Mucosa of gallbladder (tissue), 1 donor: ENCODE data around the gene NHEJ1. TPM values are rescaled to one million over a fixed set of nuclear protein-coding genes. Genes with fewer than 3 reads are reported as not detected.

ENCODE experiments used
- DNase-seq: peaks from one replicate; pipeline ENCODE4 v3.0.0-alpha.2; 2020; ENCODE audit warnings: low spot score
- total RNA-seq: library from RNA; stranded (reverse); gene quantifications from one replicate; pipeline ENCODE4 v1.2.1, GENCODE V29; 2021
- donor health status: DM: no; HTN: no; CAD: no.

The NHEJ1 gene
- total RNA-seq, 1 donor from 2014 or later, result 8.7 TPM

DNA sequence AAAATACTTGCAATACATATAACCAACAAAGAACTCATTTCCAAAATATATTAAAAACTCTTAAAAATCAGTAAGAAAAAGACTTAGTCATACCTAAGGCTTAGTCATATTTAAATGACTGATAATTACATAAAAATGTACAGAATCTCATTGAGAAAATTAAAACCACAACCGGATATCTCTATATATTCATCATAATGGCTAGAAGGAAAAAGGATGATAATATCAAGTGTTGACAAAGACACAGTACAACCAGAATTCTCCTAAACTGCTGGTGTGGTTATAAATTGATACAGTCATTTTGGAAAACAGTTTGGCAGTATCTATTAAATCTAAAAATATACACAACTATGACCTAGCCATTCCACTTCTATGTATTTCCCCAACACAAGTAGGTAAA lies 72.8 kb downstream of the NHEJ1 start:
- no peak for DNase-seq

DNA sequence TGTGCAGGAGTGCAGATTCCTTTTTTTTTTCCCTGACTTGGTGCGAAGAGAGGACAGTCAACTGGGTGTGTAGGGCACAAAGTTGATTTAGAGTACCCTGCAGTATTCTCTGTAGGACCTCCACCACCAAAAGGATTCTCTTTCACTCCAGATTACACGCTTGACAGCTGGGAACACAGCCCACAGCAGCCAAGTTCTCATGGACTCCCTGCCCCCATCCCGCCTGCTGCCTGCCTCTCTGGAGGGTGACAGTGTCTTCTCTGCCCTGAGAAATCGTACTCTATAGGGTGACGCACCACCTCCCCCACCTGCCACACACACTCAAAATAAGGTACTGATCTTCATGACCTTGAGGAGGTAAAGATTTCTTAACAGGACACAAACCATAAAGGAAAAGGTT lies 73.3 kb downstream of the NHEJ1 start:
- no peak for DNase-seq

DNA sequence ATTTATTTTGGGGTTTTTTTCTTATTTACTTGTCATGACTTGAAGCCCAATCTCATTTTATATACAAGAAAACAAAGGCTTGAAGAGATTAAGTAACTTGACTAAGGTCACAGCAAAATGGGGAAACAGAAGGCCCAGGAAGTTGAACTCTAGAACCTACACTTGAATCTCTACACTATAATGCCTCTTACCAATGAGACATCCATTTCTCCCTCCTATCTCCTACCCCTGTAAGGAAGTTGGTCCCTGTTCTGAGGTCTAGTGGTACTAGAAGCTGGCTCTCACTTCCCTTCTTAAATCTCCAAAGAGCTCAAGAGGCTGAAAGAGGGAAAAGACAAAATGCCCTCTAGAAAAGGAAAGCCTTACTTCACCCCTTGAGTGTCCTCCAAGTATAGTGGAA lies 74.4 kb downstream of the NHEJ1 start:
- no peak for DNase-seq

DNA sequence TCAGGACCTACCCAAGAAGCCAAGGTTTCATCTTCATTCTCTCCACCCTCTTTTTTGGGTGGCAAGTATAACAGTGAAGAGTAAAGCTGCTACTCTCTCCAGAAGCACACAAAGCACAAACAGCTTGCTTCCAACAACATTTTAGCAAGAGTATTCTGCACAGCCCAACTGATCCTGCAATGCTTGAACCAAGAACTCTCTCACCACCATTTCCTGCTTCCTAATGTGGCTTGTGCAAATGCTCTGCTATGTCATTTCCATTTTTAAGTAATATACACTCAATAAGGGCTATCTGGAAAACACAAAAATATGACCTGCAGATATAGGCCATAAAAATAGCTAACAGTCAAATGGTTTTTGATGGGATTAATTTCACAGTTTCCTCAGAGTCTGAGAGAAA lies 75.8 kb downstream of the NHEJ1 start:
- DNase-seq, result no peak

DNA sequence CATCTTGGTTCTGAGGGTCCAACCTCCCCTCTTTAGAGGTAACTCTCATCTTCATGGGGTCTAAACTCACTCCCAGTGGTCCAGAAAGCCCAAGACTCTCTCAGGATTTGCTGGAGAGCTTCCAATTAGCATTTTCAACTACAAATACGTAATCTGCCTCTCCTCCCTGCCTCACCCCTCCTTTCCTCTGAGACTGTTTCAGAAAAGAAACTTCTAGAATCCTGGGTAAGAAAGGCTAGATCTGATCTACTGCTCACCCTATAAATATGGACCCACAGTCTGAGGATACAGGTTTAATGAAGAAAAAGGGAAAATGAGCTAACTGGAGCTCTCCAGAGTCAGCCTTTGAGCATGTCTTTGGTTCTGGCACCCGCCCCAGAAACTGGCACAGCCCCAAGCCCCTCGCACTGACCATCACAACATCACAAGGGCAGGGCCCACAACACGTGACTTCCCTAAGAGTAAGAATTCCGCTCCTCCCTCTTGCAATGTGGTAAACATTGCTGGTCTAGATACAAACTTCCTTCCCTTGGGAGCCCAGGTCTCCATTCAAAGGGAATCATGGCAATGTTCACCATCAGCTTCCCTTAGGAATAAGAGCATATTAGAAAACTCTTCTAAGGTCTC lies 78.2 kb downstream of the NHEJ1 start:
- peak; percentile 12 for DNase-seq

DNA sequence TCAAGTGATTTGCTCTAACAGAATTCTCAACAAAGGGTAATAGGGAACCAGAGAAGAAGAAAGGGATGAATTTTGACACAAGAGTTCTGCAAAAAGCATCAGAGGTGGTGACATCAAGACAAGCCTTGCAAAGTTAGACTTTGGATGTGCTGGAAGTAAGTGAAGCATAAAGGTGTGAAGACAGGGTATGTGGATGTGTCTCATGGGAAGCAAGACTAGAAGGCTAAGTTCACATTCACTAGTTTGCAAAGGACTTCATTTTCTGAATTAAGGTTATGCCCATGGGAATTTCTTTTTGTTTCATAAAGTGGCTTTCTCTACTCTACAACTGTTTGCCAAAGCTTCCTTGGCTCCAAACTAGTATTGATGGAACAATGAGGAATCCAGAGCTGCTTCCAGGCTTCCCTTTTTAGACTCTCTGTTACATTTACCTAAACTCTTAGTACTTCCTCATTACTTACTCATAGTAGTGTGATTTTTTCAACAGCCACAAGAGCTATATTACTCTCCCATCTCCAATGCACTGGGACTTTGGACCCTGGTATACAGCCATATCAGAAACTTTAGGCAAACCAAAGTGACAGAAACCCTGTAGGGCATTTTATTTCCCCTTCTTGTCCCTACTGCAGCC lies 78.8 kb downstream of the NHEJ1 start:
- DNase-seq, result peak; percentile 48

DNA sequence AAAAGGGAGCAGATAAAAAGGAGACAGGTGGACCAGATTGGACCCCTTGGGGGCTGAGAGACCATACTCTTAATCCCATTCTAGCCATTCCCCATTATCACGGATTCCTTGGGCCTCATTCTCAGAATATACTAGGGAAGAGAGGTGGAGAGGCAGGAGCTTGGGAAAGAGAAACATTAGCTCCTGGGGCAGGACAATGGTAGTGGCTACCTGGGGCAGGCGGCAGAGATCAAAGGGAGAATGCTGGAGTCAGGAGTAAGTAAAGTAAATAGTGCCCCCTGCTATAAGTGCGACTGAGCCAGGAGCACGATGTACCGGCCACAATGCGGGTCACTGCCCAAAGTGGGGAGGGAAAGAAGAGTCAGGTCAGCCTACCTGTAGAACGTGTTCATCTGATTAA lies 79.5 kb downstream of the NHEJ1 start:
- peak; percentile 54 for DNase-seq

DNA sequence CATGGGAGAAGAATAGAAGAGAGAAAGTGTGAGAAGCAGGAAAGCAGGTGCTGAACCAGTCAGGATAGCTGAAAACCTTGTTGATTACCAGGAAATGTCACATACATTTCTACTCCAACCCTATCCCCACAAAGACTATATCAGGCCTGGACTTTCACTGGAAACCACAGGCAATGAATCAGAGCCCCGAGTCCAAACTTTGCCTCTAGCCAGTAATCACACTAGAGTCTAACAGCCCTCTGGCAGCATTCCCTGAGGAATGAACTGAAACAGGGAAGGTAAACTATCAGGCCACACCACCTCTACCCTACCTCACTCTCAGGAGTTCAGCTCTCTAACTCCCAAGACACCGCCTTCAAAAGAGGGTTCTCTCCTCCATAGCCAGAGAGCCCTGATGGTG lies 81.2 kb downstream of the NHEJ1 start:
- DNase-seq, result no peak

DNA sequence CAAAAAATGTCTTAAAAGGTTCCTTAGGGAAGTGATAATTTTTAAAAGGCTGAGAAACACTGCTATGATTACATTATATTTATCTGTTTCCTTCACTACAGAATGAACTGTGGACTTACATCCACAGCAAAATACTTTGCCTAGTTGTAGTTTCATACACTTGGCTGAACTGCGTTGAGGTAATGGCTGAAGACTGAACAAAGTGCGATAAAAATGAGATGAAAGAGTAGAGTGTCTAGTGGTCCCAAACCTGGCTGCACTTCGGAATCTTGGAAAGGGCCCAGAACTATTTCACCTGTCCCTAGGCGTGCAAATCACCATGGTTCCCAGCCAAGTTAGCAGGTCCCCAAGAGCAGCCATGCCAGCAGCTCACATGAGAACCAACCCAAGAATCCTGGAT lies 81.7 kb downstream of the NHEJ1 start:
- DNase-seq, result no peak

DNA sequence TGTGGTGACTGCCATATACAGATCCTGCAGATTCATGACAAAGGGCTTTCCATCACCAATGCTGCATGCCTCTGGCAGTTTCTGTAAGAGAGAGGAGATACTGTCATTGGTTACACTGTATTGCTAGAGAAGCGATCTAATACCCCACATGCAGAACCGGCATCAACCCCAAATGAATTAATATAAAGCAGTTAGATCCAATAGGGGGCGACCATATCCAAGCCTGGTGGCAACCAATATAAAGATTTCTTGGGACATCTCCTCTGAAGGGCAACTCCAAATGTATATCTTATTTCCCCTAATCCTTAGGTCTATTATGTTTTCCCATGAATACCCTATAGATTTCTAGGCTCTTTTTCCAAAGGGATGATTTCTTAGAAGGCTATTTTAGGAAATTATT lies 82.5 kb downstream of the NHEJ1 start:
- DNase-seq, result no peak

DNA sequence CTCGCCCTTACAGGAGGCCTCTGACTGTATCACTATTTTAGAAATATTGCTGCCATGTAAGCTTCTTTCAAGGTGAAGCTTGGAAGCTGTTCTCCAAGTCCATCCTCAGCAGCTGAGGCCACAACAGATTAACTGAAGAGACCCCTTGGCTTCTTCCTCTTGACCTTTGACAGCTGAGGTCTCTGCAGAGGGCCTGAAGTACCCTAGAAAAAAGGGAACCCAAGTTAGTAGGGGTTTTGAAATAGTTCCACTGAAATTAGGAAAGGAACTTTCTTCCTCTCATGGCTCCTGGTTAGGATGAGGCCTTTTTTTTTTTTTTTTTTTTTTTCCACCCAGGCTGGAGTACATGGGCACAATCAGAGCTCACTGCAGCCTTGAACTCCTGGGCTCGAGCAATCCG lies 84.4 kb downstream of the NHEJ1 start:
- no peak for DNase-seq

DNA sequence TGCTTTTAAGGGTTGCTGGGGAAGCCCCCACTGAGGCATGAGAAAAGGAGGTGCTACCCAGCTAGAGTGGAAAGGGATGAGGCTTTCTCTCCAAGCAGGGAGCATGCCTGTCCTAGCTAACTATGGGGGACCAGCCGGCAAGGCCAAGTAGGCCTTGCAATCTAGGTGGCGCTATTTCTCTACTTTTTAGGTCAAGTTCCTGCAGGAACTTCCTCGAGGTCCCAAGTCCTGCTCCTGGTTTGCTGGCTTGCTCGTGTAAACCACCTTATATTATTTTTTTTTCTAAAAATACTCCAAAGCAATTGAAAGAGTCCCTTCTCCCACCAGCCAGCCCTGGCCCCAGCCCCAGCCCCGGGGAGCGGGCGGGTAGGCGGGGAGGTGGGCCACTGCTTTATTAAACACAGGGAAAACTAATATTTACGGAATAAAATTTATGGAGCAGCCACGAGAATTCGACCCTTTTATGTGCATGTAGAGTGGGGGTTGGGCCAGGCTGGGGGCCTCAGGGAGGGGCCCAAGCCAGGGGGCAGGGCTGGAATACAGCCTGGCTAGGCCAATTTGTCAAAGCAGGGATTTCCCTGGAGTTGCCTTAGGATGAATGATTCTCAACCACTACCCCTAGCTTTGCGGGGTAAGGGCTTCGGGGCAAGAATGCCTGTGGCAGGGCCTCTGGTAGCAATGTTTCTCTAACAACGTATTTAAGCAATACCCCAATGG lies 87.0 kb downstream of the NHEJ1 start:
- DNase-seq, result peak; percentile 58

DNA sequence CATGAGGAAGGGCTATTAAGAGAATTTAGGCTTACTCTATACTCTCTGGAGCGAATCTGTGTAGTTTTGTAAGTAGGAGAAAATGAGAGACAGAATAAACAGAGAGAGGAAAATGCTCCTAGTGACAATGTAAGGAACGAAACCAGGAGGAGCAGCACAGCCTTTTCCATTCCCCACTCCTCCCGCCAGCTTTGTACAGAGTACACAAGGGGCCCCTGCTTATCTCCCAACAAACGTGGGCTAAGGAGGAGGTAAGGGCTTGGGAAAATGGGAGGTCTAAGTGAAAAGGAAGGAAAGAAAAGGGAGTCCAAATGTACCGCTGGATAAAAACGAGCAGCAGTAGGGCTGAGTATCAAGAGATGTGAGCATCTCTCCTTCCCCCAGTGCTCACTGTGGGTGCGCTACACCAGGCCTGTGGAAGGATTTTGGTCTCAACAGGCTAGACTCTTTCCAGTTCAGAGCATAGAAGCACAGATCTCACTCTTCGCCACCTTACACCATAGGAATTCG lies 87.8 kb downstream of the NHEJ1 start:
- no peak for DNase-seq

DNA sequence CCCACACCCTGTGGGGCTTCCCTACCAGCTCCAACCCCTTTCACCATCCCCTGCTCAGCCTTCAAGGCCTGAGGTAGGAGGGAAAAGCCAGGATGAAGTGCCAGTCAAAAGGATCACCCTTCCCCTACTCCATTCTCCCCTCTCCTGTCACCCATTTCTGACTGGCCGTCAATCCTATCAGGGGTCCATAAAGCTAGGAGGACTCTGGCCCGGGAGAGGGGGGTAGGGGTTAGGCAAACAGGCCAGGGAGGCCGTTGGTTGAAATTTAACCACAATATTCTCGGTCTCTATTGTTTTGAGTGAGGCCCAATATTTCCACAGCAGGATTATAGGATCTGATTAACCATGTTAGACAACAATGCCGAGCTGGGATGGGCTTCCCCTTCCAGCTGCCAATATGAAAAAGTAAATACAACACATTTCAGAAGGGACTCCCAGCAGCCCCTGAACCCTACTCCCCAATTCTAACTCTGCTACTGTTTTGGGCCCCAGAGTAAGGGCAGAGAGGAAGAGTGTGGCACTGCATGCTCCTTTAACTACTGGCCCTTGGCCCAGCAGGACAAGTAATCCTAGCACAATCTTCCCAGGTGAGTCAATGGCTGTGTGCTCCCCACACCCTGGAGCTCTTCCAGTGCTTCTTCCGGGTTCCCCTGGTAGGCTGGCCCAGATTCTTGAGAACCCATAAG lies 89.3 kb downstream of the NHEJ1 start:
- DNase-seq, result no peak

DNA sequence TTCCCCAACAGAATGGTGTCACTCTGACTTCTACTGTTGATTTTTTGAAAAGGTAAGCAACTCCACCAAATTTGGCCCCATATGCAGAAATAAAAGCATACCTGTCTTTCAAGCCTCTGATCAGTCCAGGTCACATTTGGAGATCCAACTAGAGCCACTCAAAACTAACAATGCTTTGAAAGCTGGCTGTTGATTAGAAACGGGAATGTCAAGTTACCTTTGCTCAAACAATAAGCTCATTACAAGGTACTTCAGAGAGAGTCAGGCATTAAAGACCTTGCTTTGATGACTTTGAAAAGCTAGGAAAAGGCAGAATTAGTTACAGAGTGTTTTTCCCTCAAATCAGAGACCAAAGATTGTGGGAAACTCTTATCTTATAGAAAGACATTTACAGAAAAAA lies 95.1 kb downstream of the NHEJ1 start:
- DNase-seq, result no peak

DNA sequence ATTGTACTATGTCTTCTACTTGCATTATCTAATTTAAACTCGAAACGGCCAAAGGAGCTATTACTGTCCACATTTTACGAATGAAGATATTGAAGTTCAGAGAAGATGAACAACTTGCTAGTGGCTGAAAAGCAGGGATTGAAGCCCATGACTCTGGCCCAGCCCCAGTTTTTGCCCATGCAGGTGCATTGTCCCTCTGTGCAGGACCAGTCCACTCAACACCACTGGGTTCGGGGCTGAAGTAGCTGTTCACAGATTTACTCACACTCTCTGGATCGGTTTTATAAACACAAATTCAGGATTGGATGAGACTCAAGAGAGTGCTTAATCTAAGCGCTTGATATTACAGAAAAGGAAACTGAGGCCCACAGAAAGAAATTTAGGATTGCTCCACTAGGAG lies 98.5 kb downstream of the NHEJ1 start:
- no peak for DNase-seq

DNA sequence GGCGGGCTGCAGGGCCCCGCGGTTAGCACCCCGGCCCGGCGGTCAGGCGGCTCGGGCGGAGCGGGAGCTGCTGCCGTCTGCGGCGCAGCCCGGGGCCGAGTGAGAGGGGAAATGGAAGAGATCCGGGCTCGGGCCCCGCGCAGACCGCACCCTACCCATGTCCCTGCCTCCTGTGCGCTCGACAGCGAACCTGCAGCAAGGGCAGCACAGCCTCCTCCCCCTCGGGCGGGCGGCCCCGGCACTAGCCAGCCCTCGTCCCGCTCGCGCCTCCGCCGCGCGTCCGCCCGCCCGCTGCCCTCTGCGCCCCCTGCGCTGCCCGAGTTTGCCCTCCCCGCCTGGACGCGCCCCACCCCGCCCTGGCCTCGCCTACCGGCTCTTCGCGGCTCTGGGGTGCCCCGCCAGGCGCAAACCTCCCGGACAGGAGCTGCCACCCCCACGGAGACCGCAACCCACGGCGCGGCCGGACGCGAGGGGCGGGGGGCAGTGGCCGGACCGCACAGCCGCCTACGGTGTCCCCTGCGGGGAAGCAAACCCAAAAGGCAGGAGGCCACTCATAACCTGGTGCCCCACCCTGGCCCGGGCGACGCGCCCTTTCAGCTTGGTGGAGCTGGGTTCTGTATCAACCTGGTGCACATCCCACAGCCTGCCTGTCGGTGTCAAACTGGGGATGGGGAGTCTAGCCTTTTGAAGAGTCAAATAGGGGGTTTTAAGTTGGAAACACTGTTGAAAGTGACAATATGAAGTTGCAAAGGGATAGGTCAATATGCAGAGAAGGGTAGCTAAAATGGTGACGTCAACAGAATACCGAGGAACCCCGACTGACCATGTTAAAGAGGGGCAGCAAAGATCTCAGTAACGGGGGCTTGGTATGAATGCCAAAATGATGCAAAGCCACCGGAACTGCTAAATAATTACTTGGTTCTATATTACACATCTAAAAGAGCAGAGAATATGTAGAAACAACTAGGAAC lies 99.5 kb downstream of the NHEJ1 start, which contains the start of gene IHH:
TSS of gene IHH (minus strand) at position 101 of the 971 bp plus-strand sequence. CDS start 454 bp downstream, outside the sequence.
- peak; percentile 36 for DNase-seq

DNA sequence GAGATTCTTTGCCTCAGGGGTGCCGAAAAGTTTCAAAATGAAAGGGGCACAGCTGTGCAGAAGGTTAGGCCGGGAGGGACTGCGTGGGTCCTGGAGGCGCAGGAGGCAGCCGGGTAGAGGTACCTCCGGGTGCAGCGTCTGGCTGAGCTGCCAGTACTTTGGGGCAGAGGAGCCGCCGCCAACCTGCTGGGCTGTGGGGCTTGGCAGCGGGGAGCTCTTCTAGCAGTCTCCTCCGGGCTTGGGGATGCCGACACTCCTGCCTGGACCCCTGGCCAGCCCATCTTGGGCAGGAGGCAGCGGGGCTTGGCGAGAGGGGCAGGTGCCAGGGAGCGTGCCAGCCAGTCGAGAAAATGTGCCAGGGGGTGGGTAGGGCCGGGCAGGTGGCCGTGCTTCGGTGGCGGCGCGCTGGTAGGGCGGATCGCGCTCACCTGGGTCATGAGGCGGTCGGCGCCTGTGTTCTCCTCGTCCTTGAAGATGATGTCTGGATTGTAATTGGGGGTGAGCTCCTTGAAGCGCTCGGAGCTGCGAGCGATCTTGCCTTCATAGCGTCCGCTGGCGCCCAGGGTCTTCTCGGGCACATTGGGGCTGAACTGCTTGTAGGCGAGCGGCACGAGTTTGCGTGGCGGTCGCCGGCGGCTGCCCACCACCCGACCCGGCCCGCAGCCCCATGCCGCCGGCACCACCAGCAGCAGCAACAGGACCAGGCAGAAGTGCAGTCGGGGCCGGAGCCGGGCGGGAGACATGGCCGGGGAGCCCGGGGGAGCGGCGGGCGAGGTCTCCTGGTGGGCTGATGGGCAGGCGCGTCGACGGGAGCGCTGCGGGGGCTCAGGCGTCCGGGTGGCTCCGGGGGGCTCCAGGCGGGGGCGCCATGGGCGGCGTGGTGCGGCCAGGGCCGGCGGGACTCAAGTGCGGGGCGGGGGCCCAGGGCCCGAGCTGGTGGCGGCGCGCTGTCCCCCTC lies 100.6 kb downstream of the NHEJ1 start:
- DNase-seq, result no peak

DNA sequence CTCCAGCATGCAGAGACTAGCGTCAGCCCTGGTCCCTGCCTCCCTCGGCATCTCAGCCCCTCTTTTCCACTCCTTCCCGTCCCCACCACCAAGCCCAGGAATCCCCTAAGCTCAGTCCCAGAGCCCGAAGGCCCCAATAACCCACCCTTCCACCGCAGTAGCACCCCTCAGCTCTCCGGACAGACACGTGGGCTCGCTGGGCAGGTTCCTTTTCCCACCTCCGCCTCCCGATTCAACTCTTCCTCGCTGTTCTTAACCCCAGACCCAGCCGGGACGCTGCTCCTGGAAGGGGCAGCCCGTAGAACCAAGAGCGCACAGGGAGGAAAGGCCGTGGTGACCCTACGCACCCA lies 101.3 kb downstream of the NHEJ1 start:
- DNase-seq, result no peak
